GM21576 (cell line): Measurements from ENCODE around the gene MGARP.
"Not testable (repeated sequence)": the region's sequence is repeated elsewhere in the genome, so short reads cannot be mapped to it uniquely, and the experiment has no call there.

ENCODE experiments used
- ATAC-seq: cut with Tn5 transposase; IDR thresholded peaks from one replicate; pipeline ENCODE4 v1.9.1; 2021; ENCODE audit warnings: mild to moderate bottlenecking, moderate library complexity; ENCODE audit not compliant: unreplicated experiment

Gene MGARP

GRCh38 chr4:139295942-139296299 lies 15.9 kb upstream of the MGARP start:
- ATAC-seq = no peak

- ATAC-seq = peak; percentile 93
These were observed 15.3 kb upstream of the MGARP start for GRCh38 chr4:139295206-139295941.

- no peak for ATAC-seq
These were observed 6.2 kb upstream of the MGARP start for GRCh38 chr4:139286186-139286698.

GRCh38 chr4:139282721-139283075 lies 2.7 kb upstream of the MGARP start:
- no peak for ATAC-seq

GRCh38 chr4:139282065-139282720 lies 2.2 kb upstream of the MGARP start:
- ATAC-seq = no peak

GRCh38 chr4:139278912-139279759 lies 889 bp downstream of the MGARP start:
- ATAC-seq = no peak

- no peak for ATAC-seq
These were observed 1.5 kb downstream of the MGARP start for GRCh38 chr4:139278485-139278884.

- ATAC-seq = no peak
These were observed 4.7 kb downstream of the MGARP start for GRCh38 chr4:139275281-139275735.

- no peak for ATAC-seq
These were observed 5.2 kb downstream of the MGARP start for GRCh38 chr4:139274790-139275189.

GRCh38 chr4:139273835-139274234 lies 6.2 kb downstream of the MGARP start:
- ATAC-seq = no peak

- no peak for ATAC-seq
These were observed 12.7 kb downstream of the MGARP start for GRCh38 chr4:139267301-139267700.

GRCh38 chr4:139266583-139267257 lies 13.3 kb downstream of the MGARP start:
- ATAC-seq = peak; percentile 98

- ATAC-seq = no peak
These were observed 13.8 kb downstream of the MGARP start for GRCh38 chr4:139266208-139266582.

- no peak for ATAC-seq
These were observed 14.4 kb downstream of the MGARP start for GRCh38 chr4:139265654-139266053.

- ATAC-seq = no peak
These were observed 23.7 kb downstream of the MGARP start for GRCh38 chr4:139256349-139256748.

- ATAC-seq = not testable (repeated sequence)
These were observed 24.4 kb downstream of the MGARP start for GRCh38 chr4:139255581-139255980.

GRCh38 chr4:139253713-139254112 lies 26.3 kb downstream of the MGARP start:
- ATAC-seq = no peak

- no peak for ATAC-seq
These were observed 27.0 kb downstream of the MGARP start for GRCh38 chr4:139253046-139253445.

GRCh38 chr4:139247700-139248238 lies 32.3 kb downstream of the MGARP start:
- ATAC-seq = no peak

- ATAC-seq = no peak
These were observed 32.8 kb downstream of the MGARP start for GRCh38 chr4:139247241-139247640.

GRCh38 chr4:139246166-139246565 lies 33.9 kb downstream of the MGARP start:
- ATAC-seq = no peak
